RWPE2 (cell line): ENCODE results near the gene SPATA9.
"Not testable (repeated sequence)": the region's sequence is repeated elsewhere in the genome, so short reads cannot be mapped to it uniquely, and the experiment has no call there.

Source experiments
- ATAC-seq: fragments of 200-7000 bp; cut with Tn5 transposase; 3 replicates; pipeline ENCODE4 v1.9.1; 2021; ENCODE audit warnings: low read depth
- DNase-seq: peaks from one replicate; pipeline ENCODE4 v3.0.0-alpha.2; 2020; ENCODE audit warnings: low spot score
- H3K27ac ChIP-seq: fragments of 450-650 bp; 2 replicates; pipeline ENCODE4 v1.5.1; 2017; ENCODE audit warnings: mild to moderate bottlenecking; ENCODE audit not compliant: poor library complexity, severe bottlenecking
- H3K27me3 ChIP-seq: fragments of 250-450 bp; sonication (Bioruptor Pico); 2 replicates; pipeline ENCODE4 v1.5.1; 2021; ENCODE audit warnings: mild to moderate bottlenecking, moderate library complexity; ENCODE audit not compliant: insufficient read depth, poor library complexity, severe bottlenecking
- H3K36me3 ChIP-seq: fragments of 250-450 bp; sonication (Bioruptor Pico); 2 replicates; pipeline ENCODE4 v1.5.1; 2020; ENCODE audit warnings: low read depth, mild to moderate bottlenecking, moderate library complexity
- H3K4me1 ChIP-seq: fragments of 250-450 bp; sonication (Bioruptor Pico); 2 replicates; pipeline ENCODE4 v1.5.1; 2021; ENCODE audit warnings: mild to moderate bottlenecking, moderate library complexity; ENCODE audit not compliant: insufficient read depth, poor library complexity, severe bottlenecking
- H3K4me3 ChIP-seq: fragments of 250-450 bp; sonication (Bioruptor Pico); 2 replicates; pipeline ENCODE4 v1.5.1; 2021; ENCODE audit warnings: mild to moderate bottlenecking, moderate library complexity; ENCODE audit not compliant: severe bottlenecking
- H3K9me3 ChIP-seq: fragments of 250-450 bp; sonication (Bioruptor Pico); 2 replicates; pipeline ENCODE4 v1.5.1; 2021; ENCODE audit warnings: mild to moderate bottlenecking, moderate library complexity; ENCODE audit not compliant: severe bottlenecking
- CTCF ChIP-seq: fragments of 450-650 bp; IDR thresholded peaks from one replicate; pipeline ENCODE4 v1.5.1; 2017; ENCODE audit warnings: mild to moderate bottlenecking, moderate library complexity; ENCODE audit not compliant: poor library complexity, severe bottlenecking

The SPATA9 gene

GRCh38 chr5:95713960-95714710 is 31.3 kb upstream of the SPATA9 start:
- TF ChIP-seq CTCF: no peak
- Histone ChIP-seq H3K36me3 (no peaks in the 10 kb centered on the region), H3K9me3 (no peaks in the 10 kb centered on the region), H3K4me1 (peaks cover 21% of the 10 kb centered on the region), H3K27ac (no peak overlapping the region), H3K4me3 (no peak overlapping the region), H3K27me3 (no peaks in the 10 kb centered on the region)
- no peak for ATAC-seq
- no peak for DNase-seq

GRCh38 chr5:95713246-95713645 is 30.5 kb upstream of the SPATA9 start:
- not testable (repeated sequence) for H3K4me3 ChIP-seq, H3K9me3 ChIP-seq, H3K27me3 ChIP-seq, ATAC-seq, DNase-seq, H3K36me3 ChIP-seq
- Histone ChIP-seq H3K27ac (peak overlapping the region; percentile 39), H3K4me1 (peaks cover 21% of the 10 kb centered on the region)

- H3K4me3 ChIP-seq: no peak overlapping the region
- no peaks in the 10 kb centered on the region for H3K27me3 ChIP-seq
- DNase-seq: peak; percentile 95
- peaks cover 21% of the 10 kb centered on the region for H3K4me1 ChIP-seq
- no peaks in the 10 kb centered on the region for H3K9me3 ChIP-seq
- peak overlapping the region; percentile 39 for H3K27ac ChIP-seq
- H3K36me3 ChIP-seq: no peaks in the 10 kb centered on the region
- peak; percentile 99 for ATAC-seq
- no peak for TF ChIP-seq CTCF
Observed at GRCh38 chr5:95712347-95712958, 29.7 kb upstream of the SPATA9 start.

GRCh38 chr5:95711501-95712346 is 28.9 kb upstream of the SPATA9 start:
- DNase-seq (no peak), ATAC-seq (no peak)
- H3K9me3 ChIP-seq: no peaks in the 10 kb centered on the region
- no peak overlapping the region for H3K4me3 ChIP-seq
- TF ChIP-seq CTCF: no peak
- no peaks in the 10 kb centered on the region for H3K27me3 ChIP-seq
- no peaks in the 10 kb centered on the region for H3K36me3 ChIP-seq
- H3K4me1 ChIP-seq: peaks cover 21% of the 10 kb centered on the region
- H3K27ac ChIP-seq: peak overlapping the region; percentile 39

- H3K27ac ChIP-seq, H3K9me3 ChIP-seq, H3K4me3 ChIP-seq, ATAC-seq, H3K27me3 ChIP-seq, H3K36me3 ChIP-seq, DNase-seq: not testable (repeated sequence)
- peaks cover 21% of the 10 kb centered on the region for H3K4me1 ChIP-seq
Observed at GRCh38 chr5:95710651-95711500, 28.1 kb upstream of the SPATA9 start.
